Measurements from ENCODE around the gene NRN1. TPM values are rescaled to one million over a fixed set of nuclear protein-coding genes. Genes with fewer than 3 reads are reported as not detected.

Gene NRN1, protein sequence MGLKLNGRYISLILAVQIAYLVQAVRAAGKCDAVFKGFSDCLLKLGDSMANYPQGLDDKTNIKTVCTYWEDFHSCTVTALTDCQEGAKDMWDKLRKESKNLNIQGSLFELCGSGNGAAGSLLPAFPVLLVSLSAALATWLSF
- total RNA-seq = not detected
- polyA plus RNA-seq = under 1 TPM in 1 of 4 donors, not detected in 3; 0.10 TPM

DNA sequence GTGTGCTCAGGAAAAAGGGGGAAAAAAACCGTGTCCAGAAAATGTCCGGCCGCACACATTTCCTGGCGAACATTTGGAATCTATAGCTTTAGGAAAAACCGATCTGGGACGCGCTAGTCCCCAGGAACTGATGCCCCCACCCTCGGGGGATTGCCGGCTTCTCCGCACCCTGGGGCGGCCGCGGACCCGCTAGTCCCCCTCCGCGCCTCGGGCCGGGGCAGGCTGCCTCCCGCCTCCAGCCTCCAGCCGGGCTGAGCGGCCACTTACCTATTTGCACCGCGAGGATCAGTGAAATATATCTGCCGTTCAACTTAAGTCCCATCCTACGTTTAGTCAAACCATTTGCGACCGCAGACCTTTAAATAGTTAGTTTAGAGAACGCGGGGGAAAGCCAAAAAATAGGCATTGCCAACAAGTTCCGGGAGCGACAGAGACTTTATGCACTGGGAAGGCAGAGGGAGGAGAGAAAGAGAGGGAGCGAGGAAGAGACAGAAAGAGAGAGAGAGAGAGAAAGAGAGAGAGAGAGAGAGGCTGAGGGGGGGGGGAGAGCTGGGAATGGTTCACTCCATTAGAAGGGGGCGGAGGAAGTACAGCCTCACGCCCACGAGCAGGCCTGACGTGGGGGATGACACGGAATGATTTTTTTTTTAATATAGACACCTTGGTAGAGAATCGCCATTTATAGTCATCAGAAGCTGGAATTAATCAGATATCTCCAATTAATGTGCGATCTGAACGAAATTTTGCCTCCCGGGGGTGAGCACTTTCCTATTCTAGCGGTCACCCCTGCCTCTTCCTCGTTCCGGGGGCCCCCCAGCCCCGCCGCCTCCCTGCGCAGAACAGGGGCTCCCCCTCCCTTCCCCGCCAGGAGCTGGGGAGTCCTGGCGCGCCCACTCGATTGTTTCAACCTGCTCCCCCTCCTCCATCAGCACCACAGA, at the start of gene NRN1:
NRN1 (minus strand) TSS at position 498 of the 938 bp plus-strand sequence; CDS start at position 322, 176 bp downstream.
- DNase-seq (no peak), ATAC-seq (ENCODE audit: low read depth in 2 of 2) (no peak)
- peak within 1 kb of the TSS in 1 of 3 donors; percentile 11 for H3K27ac Mint-ChIP-seq
- H3K27me3 Mint-ChIP-seq = peaks cover 86% of the 10 kb centered on the region
- Histone ChIP-seq H3K4me1 (ENCODE audit: control insufficient read depth, insufficient read depth, low read length, poor library complexity, severe bottlenecking) (peaks cover 63% of the 10 kb centered on the region), H3K27ac (ENCODE audit: insufficient read depth, low read length, poor library complexity, severe bottlenecking) (no peak within 1 kb of the TSS), H3K36me3 (ENCODE audit: control insufficient read depth, insufficient read depth, low read length) (no peaks in the 10 kb centered on the region), H3K9me3 (ENCODE audit: control insufficient read depth in 2 of 2, low read length in 2 of 2) (peaks cover 15 to 25% of the 10 kb centered on the region in 2 experiments), H3K4me3 (ENCODE audit: low read depth, low read length) (peak within 1 kb of the TSS; percentile 70), H3K27me3 (ENCODE audit: control insufficient read depth, insufficient read depth, low read length) (peaks cover 53% of the 10 kb centered on the region)
- H3K4me3 Mint-ChIP-seq = peak within 1 kb of the TSS; percentile 76 to 94 (median 85)
- peaks cover 17 to 67% (median 36%) of the 10 kb centered on the region in 4 donors for H3K4me1 Mint-ChIP-seq
- no peaks in the 10 kb centered on the region for H3K36me3 Mint-ChIP-seq
- peaks cover 0 to 14% (median 2%) of the 10 kb centered on the region in 7 donors for H3K9me3 Mint-ChIP-seq

DNA sequence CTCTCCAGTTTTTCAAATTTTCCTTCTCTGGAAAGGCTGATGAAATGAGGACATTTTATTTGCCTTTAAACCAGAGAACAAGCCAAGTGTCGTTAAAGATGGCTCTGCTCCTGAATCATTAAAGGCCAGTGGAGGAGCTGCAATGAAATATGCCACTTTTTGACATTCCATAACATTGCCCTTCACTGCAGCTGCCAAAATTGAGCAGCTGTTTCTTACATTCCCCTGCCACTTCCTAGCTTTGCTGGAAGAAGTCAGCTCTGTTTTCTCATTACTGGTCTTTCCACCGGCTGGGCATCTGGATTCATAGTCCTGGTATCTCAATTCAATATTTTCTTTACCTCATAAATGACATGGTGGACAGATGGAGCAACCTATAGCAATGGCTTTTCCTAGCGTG, 45.5 kb upstream of the NRN1 start:
- H3K4me3 Mint-ChIP-seq = no peak overlapping the region
- no peak overlapping the region for H3K27ac Mint-ChIP-seq
- Histone ChIP-seq H3K27ac (ENCODE audit: insufficient read depth, low read length, poor library complexity, severe bottlenecking) (no peak overlapping the region), H3K36me3 (ENCODE audit: control insufficient read depth, insufficient read depth, low read length) (no peaks in the 10 kb centered on the region), H3K4me1 (ENCODE audit: control insufficient read depth, insufficient read depth, low read length, poor library complexity, severe bottlenecking) (no peaks in the 10 kb centered on the region), H3K9me3 (ENCODE audit: control insufficient read depth in 2 of 2, low read length in 2 of 2) (no peaks in the 10 kb centered on the region), H3K4me3 (ENCODE audit: low read depth, low read length) (no peak overlapping the region), H3K27me3 (ENCODE audit: control insufficient read depth, insufficient read depth, low read length) (peaks cover 5% of the 10 kb centered on the region)
- H3K27me3 Mint-ChIP-seq = peaks cover 35% of the 10 kb centered on the region
- no peaks in the 10 kb centered on the region for H3K36me3 Mint-ChIP-seq
- no peak for DNase-seq
- no peaks in the 10 kb centered on the region for H3K4me1 Mint-ChIP-seq
- no peak for ATAC-seq (ENCODE audit: low read depth in 2 of 2)
- peaks cover 0 to 1% (median 0%) of the 10 kb centered on the region in 7 donors for H3K9me3 Mint-ChIP-seq

GRCh38 chr6:6046716-6047115, 40.0 kb upstream of the NRN1 start:
- no peaks in the 10 kb centered on the region for H3K4me1 Mint-ChIP-seq
- no peak overlapping the region for H3K4me3 ChIP-seq (ENCODE audit: low read depth, low read length)
- peaks cover 10% of the 10 kb centered on the region for H3K27me3 ChIP-seq (ENCODE audit: control insufficient read depth, insufficient read depth, low read length)
- no peak overlapping the region for H3K27ac Mint-ChIP-seq
- H3K9me3 Mint-ChIP-seq = peaks cover 0 to 4% (median 0%) of the 10 kb centered on the region in 7 donors
- ATAC-seq (ENCODE audit: low read depth in 2 of 2) (no peak), DNase-seq (no peak)
- H3K36me3 Mint-ChIP-seq = no peaks in the 10 kb centered on the region
- no peaks in the 10 kb centered on the region for H3K9me3 ChIP-seq (ENCODE audit: control insufficient read depth in 2 of 2, low read length in 2 of 2)
- H3K36me3 ChIP-seq (ENCODE audit: control insufficient read depth, insufficient read depth, low read length) = no peaks in the 10 kb centered on the region
- no peaks in the 10 kb centered on the region for H3K4me1 ChIP-seq (ENCODE audit: control insufficient read depth, insufficient read depth, low read length, poor library complexity, severe bottlenecking)
- peaks cover 28% of the 10 kb centered on the region for H3K27me3 Mint-ChIP-seq
- no peak overlapping the region for H3K4me3 Mint-ChIP-seq
- no peak overlapping the region for H3K27ac ChIP-seq (ENCODE audit: insufficient read depth, low read length, poor library complexity, severe bottlenecking)

DNA sequence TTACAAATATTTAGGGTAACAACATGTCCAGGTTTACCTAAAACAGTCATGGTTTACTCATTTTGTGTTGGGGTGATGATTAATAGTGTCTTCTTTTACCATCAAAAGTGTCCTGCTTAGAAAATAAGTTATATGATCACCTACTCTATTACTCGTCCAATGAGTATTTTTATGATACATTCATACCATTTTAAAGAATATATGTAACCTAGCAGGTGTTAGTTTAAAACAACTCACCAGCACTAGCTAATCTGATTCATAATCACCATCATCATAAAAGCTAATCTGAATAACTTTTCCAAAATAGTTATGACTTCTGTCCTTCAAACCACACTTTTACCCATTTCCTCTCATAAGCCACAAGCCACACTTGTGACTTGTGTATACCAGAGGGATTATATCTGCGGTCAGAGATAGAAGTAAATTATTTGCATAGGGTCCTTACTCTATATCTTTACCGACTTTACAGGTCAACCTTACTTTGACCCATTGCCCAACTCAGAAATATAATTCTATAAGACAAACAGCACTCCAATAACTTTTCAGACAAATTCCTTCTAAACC, 33.3 kb upstream of the NRN1 start:
- no peaks in the 10 kb centered on the region for H3K4me1 ChIP-seq (ENCODE audit: control insufficient read depth, insufficient read depth, low read length, poor library complexity, severe bottlenecking)
- ATAC-seq (ENCODE audit: low read depth in 2 of 2) (no peak), DNase-seq (no peak)
- no peak overlapping the region for H3K4me3 ChIP-seq (ENCODE audit: low read depth, low read length)
- peaks cover 20% of the 10 kb centered on the region for H3K27me3 Mint-ChIP-seq
- peaks cover 6% of the 10 kb centered on the region for H3K27me3 ChIP-seq (ENCODE audit: control insufficient read depth, insufficient read depth, low read length)
- H3K36me3 ChIP-seq (ENCODE audit: control insufficient read depth, insufficient read depth, low read length) = no peaks in the 10 kb centered on the region
- H3K4me1 Mint-ChIP-seq = no peaks in the 10 kb centered on the region
- H3K27ac ChIP-seq (ENCODE audit: insufficient read depth, low read length, poor library complexity, severe bottlenecking) = no peak overlapping the region
- H3K4me3 Mint-ChIP-seq = no peak overlapping the region
- no peaks in the 10 kb centered on the region for H3K9me3 ChIP-seq (ENCODE audit: control insufficient read depth in 2 of 2, low read length in 2 of 2)
- H3K36me3 Mint-ChIP-seq = no peaks in the 10 kb centered on the region
- H3K27ac Mint-ChIP-seq = no peak overlapping the region
- H3K9me3 Mint-ChIP-seq = peaks cover 0 to 3% (median 0%) of the 10 kb centered on the region in 7 donors

DNA sequence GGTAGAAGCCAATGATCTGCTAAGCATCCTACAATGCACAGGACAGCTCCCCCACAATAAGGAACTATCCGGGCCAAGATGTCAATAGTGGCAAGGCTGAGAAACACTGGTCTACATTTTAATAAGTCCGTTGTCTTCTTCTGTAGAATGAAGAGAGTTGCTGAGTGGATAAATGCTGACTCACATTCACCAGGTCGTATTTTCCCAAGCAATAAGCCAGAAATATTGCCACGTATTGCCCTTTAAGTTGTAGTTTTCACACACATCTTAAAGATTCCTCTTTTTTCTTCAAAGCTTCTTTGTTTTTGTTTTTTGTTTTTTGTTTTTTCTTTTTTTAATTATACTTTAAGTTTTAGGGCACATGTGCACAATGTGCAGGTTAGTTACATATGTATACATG, 30.5 kb upstream of the NRN1 start:
- Mint-ChIP-seq H3K36me3 (no peaks in the 10 kb centered on the region), H3K9me3 (peaks cover 0 to 3% (median 0%) of the 10 kb centered on the region in 7 donors)

DNA sequence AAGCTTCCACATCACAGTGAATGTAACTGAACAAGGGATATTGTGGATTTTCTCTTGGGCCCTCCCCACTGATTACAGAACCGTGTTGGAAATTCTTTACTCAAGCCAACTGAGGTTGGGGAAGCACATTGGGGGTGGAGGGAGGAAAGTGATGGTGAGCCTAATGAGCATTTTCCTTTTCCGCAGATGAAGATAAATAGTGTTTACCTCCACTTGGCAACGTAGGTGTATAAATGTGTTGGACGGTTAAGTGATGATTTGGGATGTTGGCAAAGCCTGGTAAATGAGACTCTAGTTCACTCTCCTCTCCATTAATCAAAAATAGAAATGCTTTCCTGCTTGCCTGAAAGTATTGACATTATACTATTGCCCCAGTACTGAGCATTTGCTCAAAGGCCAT, 27.1 kb upstream of the NRN1 start:
- no peaks in the 10 kb centered on the region for H3K4me1 ChIP-seq (ENCODE audit: control insufficient read depth, insufficient read depth, low read length, poor library complexity, severe bottlenecking)
- Mint-ChIP-seq H3K9me3 (peaks cover 0 to 3% (median 0%) of the 10 kb centered on the region in 7 donors), H3K4me3 (no peak overlapping the region), H3K36me3 (no peaks in the 10 kb centered on the region), H3K27ac (no peak overlapping the region), H3K4me1 (no peaks in the 10 kb centered on the region), H3K27me3 (no peaks in the 10 kb centered on the region)
- H3K27ac ChIP-seq (ENCODE audit: insufficient read depth, low read length, poor library complexity, severe bottlenecking) = no peak overlapping the region
- H3K9me3 ChIP-seq (ENCODE audit: control insufficient read depth in 2 of 2, low read length in 2 of 2) = no peaks in the 10 kb centered on the region
- no peak for DNase-seq
- H3K4me3 ChIP-seq (ENCODE audit: low read depth, low read length) = no peak overlapping the region
- H3K36me3 ChIP-seq (ENCODE audit: control insufficient read depth, insufficient read depth, low read length) = no peaks in the 10 kb centered on the region
- ATAC-seq (ENCODE audit: low read depth in 2 of 2) = no peak
- no peaks in the 10 kb centered on the region for H3K27me3 ChIP-seq (ENCODE audit: control insufficient read depth, insufficient read depth, low read length)

More for the DNA sequence above, 30.5 kb upstream of the NRN1 start:
- no peak for DNase-seq
- Histone ChIP-seq H3K27ac (ENCODE audit: insufficient read depth, low read length, poor library complexity, severe bottlenecking) (no peak overlapping the region), H3K27me3 (ENCODE audit: control insufficient read depth, insufficient read depth, low read length) (no peaks in the 10 kb centered on the region), H3K9me3 (ENCODE audit: control insufficient read depth in 2 of 2, low read length in 2 of 2) (no peaks in the 10 kb centered on the region), H3K4me1 (ENCODE audit: control insufficient read depth, insufficient read depth, low read length, poor library complexity, severe bottlenecking) (no peaks in the 10 kb centered on the region), H3K4me3 (ENCODE audit: low read depth, low read length) (no peak overlapping the region), H3K36me3 (ENCODE audit: control insufficient read depth, insufficient read depth, low read length) (no peaks in the 10 kb centered on the region)
- no peak for ATAC-seq (ENCODE audit: low read depth in 2 of 2)
- no peak overlapping the region for H3K4me3 Mint-ChIP-seq
- no peaks in the 10 kb centered on the region for H3K4me1 Mint-ChIP-seq
- peaks cover 10% of the 10 kb centered on the region for H3K27me3 Mint-ChIP-seq
- no peak overlapping the region for H3K27ac Mint-ChIP-seq

- no peak overlapping the region for H3K4me3 Mint-ChIP-seq
- H3K27ac Mint-ChIP-seq = no peak overlapping the region
- no peak overlapping the region for H3K27ac ChIP-seq (ENCODE audit: insufficient read depth, low read length, poor library complexity, severe bottlenecking)
- no peaks in the 10 kb centered on the region for H3K4me1 ChIP-seq (ENCODE audit: control insufficient read depth, insufficient read depth, low read length, poor library complexity, severe bottlenecking)
- H3K27me3 ChIP-seq (ENCODE audit: control insufficient read depth, insufficient read depth, low read length) = peaks cover 5% of the 10 kb centered on the region
- H3K9me3 Mint-ChIP-seq = peaks cover 0 to 2% (median 0%) of the 10 kb centered on the region in 7 donors
- no peaks in the 10 kb centered on the region for H3K4me1 Mint-ChIP-seq
- no peaks in the 10 kb centered on the region for H3K9me3 ChIP-seq (ENCODE audit: control insufficient read depth in 2 of 2, low read length in 2 of 2)
- DNase-seq = no peak
- H3K27me3 Mint-ChIP-seq = peaks cover 23% of the 10 kb centered on the region
- H3K4me3 ChIP-seq (ENCODE audit: low read depth, low read length) = no peak overlapping the region
- H3K36me3 Mint-ChIP-seq = no peaks in the 10 kb centered on the region
- ATAC-seq (ENCODE audit: low read depth in 2 of 2) = no peak
- H3K36me3 ChIP-seq (ENCODE audit: control insufficient read depth, insufficient read depth, low read length) = no peaks in the 10 kb centered on the region
Measured at GRCh38 chr6:6026513-6027205, 19.9 kb upstream of the NRN1 start.
